ENCODE measurements around the gene FMN1. TPM values are rescaled to one million over a fixed set of nuclear protein-coding genes. Genes with fewer than 3 reads are reported as not detected.
A peak's percentile ranks its signal among the peaks of the same experiment; 100 is the strongest.

The FMN1 gene
- total and polyA plus RNA-seq, 8 donors: 1.9 to 10.2 (median 3.0) TPM

DNA sequence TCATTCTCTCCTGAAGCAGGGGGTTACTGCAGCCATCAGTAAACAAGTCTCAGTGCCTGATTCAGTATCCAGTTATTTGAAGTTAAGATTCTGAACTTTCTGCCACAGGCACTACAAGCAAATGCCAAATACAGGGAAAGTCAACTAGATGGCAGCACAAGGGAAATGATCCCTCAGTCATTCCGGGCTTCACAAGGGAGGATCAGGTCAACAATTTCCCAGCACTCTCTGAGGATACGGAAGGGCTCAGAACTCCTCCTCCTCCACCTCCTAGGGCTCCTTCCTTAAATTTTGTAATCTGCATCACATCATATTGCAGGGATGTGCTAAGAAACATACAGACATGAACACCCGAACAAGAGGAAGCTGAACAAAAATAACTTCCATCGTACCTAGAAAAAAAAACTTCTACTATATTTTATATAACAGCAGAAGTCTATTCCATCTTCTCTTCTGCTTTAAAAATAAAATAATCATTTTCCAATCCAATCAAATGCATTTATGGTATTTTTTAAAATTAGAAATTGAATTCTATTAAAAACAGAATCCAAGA is 187.1 kb downstream of the FMN1 start:
- FAIRE-seq (no peak), DNase-seq (no peak), ATAC-seq (peak in 3 of 4 donors; percentile 47 to 81 (median 67))
- TF ChIP-seq, protein P1, sequence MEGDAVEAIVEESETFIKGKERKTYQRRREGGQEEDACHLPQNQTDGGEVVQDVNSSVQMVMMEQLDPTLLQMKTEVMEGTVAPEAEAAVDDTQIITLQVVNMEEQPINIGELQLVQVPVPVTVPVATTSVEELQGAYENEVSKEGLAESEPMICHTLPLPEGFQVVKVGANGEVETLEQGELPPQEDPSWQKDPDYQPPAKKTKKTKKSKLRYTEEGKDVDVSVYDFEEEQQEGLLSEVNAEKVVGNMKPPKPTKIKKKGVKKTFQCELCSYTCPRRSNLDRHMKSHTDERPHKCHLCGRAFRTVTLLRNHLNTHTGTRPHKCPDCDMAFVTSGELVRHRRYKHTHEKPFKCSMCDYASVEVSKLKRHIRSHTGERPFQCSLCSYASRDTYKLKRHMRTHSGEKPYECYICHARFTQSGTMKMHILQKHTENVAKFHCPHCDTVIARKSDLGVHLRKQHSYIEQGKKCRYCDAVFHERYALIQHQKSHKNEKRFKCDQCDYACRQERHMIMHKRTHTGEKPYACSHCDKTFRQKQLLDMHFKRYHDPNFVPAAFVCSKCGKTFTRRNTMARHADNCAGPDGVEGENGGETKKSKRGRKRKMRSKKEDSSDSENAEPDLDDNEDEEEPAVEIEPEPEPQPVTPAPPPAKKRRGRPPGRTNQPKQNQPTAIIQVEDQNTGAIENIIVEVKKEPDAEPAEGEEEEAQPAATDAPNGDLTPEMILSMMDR (IDR thresholded peaks at IDR 0.05): no peak
- no peaks in the 10 kb centered on the region for H3K9me3 ChIP-seq
- H3K36me3 ChIP-seq: no peaks in the 10 kb centered on the region
- WGBS, 2 donors: 57 to 58% methylated on average over 4 of the region's 4 CpGs
- intact Hi-C loops (cut with DNase I): no loop called here
- H3K27me3 ChIP-seq: no peaks in the 10 kb centered on the region
- no peaks in the 10 kb centered on the region for H3K4me1 ChIP-seq
- no peak overlapping the region for H3K27ac ChIP-seq
- H3K4me3 ChIP-seq: no peak overlapping the region

DNA sequence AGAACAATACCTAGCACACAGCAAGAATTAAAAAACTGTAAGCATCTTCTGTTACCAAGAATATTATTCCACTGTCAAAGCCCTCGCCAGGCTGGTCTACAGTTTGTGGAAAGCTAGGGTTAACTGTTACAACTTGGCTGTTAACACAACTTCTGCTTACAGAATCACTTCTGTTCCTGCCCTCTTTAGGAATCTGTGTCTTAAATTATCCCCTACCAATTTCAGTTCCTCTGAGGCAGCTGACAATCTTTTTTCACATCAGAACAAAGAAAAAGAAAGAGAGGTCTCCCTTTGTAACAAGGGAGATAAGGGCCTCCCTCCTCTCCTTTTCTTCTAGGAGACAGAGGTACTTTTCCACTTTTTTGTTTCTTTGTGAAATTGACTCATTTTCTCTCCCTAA is 188.9 kb downstream of the FMN1 start:
- H3K9me3 ChIP-seq: no peaks in the 10 kb centered on the region
- ATAC-seq (peak in 1 of 4 donors; percentile 18), FAIRE-seq (no peak), DNase-seq (no peak)
- TF ChIP-seq, protein P1 (IDR thresholded peaks at IDR 0.05): no peak
- no peaks in the 10 kb centered on the region for H3K4me1 ChIP-seq
- 89 to 92% methylated on average over 1 of the region's 1 CpG for WGBS, 2 donors
- no peak overlapping the region for H3K27ac ChIP-seq
- no peak overlapping the region for H3K4me3 ChIP-seq
- intact Hi-C loops (cut with DNase I): no loop called here
- H3K27me3 ChIP-seq: no peaks in the 10 kb centered on the region
- H3K36me3 ChIP-seq: no peaks in the 10 kb centered on the region

DNA sequence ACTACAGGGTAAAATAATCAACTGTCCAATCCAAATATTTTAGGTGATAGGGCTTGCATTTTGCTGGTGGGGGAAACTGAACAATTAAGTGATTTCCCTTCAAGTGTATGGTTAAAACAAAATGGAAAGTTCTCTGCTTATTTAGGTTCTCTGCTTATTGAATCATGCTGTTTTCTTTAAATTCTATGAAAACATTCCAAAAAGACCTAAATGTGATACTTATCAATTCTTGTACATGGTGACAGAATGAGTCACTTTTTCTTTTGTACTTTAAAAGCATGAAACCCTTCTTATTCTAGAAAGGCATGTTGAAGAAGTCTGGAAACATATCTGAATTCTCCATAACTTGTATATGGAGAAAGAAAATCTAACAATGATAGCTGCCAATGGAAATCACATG is 192.6 kb downstream of the FMN1 start:
- H3K4me1 ChIP-seq: peaks cover 7 to 15% (median 10%) of the 10 kb centered on the region in 3 donors
- FAIRE-seq: no peak

DNA sequence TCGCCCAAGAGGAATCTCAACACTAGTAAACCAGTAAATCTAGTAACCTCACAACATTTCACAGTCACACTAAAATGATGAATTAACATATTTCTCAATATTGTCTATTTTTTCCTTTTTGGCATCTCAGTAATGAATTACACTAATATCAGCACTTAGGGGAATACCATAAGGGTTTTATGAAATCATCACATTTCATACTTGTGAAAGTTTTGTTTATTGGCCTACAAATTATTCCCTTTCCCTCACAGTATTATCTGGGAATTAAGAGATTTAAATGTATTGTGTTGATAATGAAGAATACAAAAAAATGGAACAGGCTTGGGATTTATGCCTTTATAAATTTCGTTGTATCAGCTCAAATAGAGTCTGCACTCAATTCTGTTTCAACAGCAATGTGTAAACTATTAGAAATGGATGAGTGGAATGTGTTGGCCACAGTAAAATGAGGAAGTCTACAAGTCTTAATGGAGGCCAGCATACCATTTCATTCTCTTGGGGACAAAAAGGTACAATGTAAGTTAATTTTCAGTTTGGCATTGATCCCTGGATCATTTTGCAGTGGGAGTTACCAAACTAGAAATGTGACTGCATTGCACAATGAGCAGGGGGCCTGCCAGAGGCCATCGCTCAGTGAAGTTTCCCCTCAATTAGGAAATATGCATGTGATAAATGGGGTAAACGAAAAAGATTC is 195.4 kb downstream of the FMN1 start:
- intact Hi-C loops (cut with DNase I): no loop called here
- no peak overlapping the region for H3K4me3 ChIP-seq
- H3K27me3 ChIP-seq: no peaks in the 10 kb centered on the region
- H3K4me1 ChIP-seq: peaks cover 8 to 19% (median 10%) of the 10 kb centered on the region in 3 donors
- no peak overlapping the region for H3K27ac ChIP-seq
- TF ChIP-seq, protein P1 (IDR thresholded peaks at IDR 0.05): no peak
- no peak for FAIRE-seq
- no peak for DNase-seq
- 70 to 80% methylated on average over 4 of the region's 4 CpGs for WGBS, 2 donors
- no peaks in the 10 kb centered on the region for H3K36me3 ChIP-seq
- ATAC-seq: peak in 2 of 4 donors; percentile 17 to 51
- H3K9me3 ChIP-seq: no peaks in the 10 kb centered on the region

More for the DNA sequence above, 192.6 kb downstream of the FMN1 start:
- intact Hi-C loops (cut with DNase I): no loop called here
- no peak overlapping the region for H3K4me3 ChIP-seq
- no peak overlapping the region for H3K27ac ChIP-seq
- TF ChIP-seq, protein P1 (IDR thresholded peaks at IDR 0.05): no peak
- no peaks in the 10 kb centered on the region for H3K36me3 ChIP-seq
- no peak for ATAC-seq
- H3K27me3 ChIP-seq: no peaks in the 10 kb centered on the region
- no peak for DNase-seq
- H3K9me3 ChIP-seq: no peaks in the 10 kb centered on the region

DNA sequence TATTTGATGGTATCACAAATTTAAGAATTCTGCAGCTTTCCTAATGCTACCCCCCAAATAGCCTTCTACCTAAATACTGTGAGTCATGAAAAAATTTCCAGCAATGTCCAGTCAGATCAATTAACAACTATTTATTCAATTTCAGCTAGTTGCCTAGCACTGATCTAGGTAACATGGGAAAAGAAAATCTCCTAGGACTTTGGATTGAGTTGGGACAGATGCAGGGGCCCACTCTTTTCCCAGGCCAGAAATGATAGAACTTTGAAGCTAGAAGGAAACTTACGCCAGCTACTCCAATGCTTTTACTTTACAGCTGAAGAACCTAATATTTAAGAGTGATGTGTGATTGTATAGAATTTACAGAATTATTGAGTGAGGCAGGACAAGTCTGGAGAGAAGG is 196.3 kb downstream of the FMN1 start:
- 25 to 49% methylated on average over 1 of the region's 1 CpG for WGBS, 2 donors

More for the DNA sequence above, 196.3 kb downstream of the FMN1 start:
- H3K27me3 ChIP-seq: no peaks in the 10 kb centered on the region
- peak; percentile 66 to 73 (median 68) for ATAC-seq
- DNase-seq: peak in 1 of 6 donors; percentile 47
- no peak overlapping the region for H3K4me3 ChIP-seq
- H3K9me3 ChIP-seq: no peaks in the 10 kb centered on the region
- H3K4me1 ChIP-seq: peaks cover 8 to 19% (median 10%) of the 10 kb centered on the region in 3 donors
- no peaks in the 10 kb centered on the region for H3K36me3 ChIP-seq
- no peak for FAIRE-seq
- intact Hi-C loops (cut with DNase I): no loop called here
- TF ChIP-seq, protein P1 (IDR thresholded peaks at IDR 0.05): no peak
- H3K27ac ChIP-seq: peak overlapping the region in 1 of 4 donors; percentile 17
